Gastrocnemius medialis (tissue), 4 donors: ENCODE results near the gene MEG3. TPM values are rescaled to one million over a fixed set of nuclear protein-coding genes. Genes with fewer than 3 reads are reported as not detected.

ENCODE experiments used
- ATAC-seq, 2 donors: fragments of 150-250 bp; one replicate each; pipeline ENCODE4 v1.9.1; 2016
- DNase-seq, 2 donors: peaks; one replicate each; pipeline ENCODE4 v3.0.0-alpha.2; 2019
- H3K27ac ChIP-seq, 4 donors: fragments of 200-600 bp; sonication (generic); 1 replicate in 1 of 4; 2 replicates in 3 of 4; pipeline ENCODE4 v1.5.1; 2016 to 2018; ENCODE audit warnings: mild to moderate bottlenecking in 2 of 4, moderate library complexity in 1 of 4
- H3K27me3 ChIP-seq, 3 donors: fragments of 200-600 bp; sonication (generic) in 2 of 3; 1 replicate in 1 of 3; 2 replicates in 2 of 3; pipeline versions ENCODE4 v1.5.1 to v1.6.0; 2016 to 2019; ENCODE audit warnings: mild to moderate bottlenecking in 1 of 3, moderate library complexity in 1 of 3
- H3K36me3 ChIP-seq, 2 donors: fragments of 200-600 bp; sonication (generic) in 1 of 2; one replicate each; pipeline ENCODE4 v1.5.1; 2017 to 2018
- H3K4me1 ChIP-seq, 2 donors: fragments of 200-600 bp; sonication (generic) in 1 of 2; one replicate each; pipeline ENCODE4 v1.5.1; 2016 to 2017; ENCODE audit warnings: mild to moderate bottlenecking in 2 of 2
- H3K4me3 ChIP-seq, 4 donors: fragments of 200-600 bp; sonication (generic) in 3 of 4; 1 replicate in 1 of 4; 2 replicates in 3 of 4; pipeline ENCODE4 v1.5.1; 2016 to 2019; ENCODE audit warnings: mild to moderate bottlenecking in 2 of 4
- H3K9me3 ChIP-seq, 3 donors: fragments of 200-600 bp; sonication (generic) in 2 of 3; 1 replicate in 1 of 3; 2 replicates in 2 of 3; pipeline ENCODE4 v1.5.1; 2016 to 2019
- POLR2A ChIP-seq, 2 donors: fragments of 450-650 bp; IDR thresholded peaks; one replicate each; pipeline ENCODE4 v1.6.1; 2017; ENCODE audit warnings: antibody characterized with exemption in 2 of 2, mild to moderate bottlenecking in 2 of 2, moderate library complexity in 2 of 2
- in situ Hi-C, 4 donors: fragments of 200-750 bp; cut with MboI; loops; one replicate each; pipeline versions ENCODE4 v1.15.0 to v1.8.0; 2017; ENCODE audit warnings: low sequenced_read_pairs in 4 of 4
- intact Hi-C: fragments of 100-400 bp; cut with DNase I; formaldehyde crosslinking; loops from one replicate; pipeline ENCODE4 v1.15.1; 2023; ENCODE audit warnings: low total_unique reads
- total RNA-seq, 4 donors: library from RNA; depleted of rRNA; stranded (reverse); fragments of >200 nt; gene quantifications; one replicate each; pipeline versions ENCODE4 v1.1.0 to v1.2.3, GENCODE V29; 2016
- TF ChIP-seq, protein P1 (sequence below), 5 experiments: fragments of 450-650 bp in 3 of 5; fragments of 200-600 bp in 2 of 5; sonication (generic) in 2 of 5; IDR thresholded peaks in 4 of 5; conservative IDR thresholded peaks in 1 of 5; 1 replicate in 4 of 5; 2 replicates in 1 of 5; pipeline ENCODE4 v1.5.1; 2016 to 2019; ENCODE audit warnings: antibody characterized with exemption in 5 of 5, mild to moderate bottlenecking in 3 of 5, moderate library complexity in 3 of 5

Gene MEG3
- total RNA-seq, 4 donors from 2014 or later, result 2.7 to 30.7 (median 5.2) TPM

DNA sequence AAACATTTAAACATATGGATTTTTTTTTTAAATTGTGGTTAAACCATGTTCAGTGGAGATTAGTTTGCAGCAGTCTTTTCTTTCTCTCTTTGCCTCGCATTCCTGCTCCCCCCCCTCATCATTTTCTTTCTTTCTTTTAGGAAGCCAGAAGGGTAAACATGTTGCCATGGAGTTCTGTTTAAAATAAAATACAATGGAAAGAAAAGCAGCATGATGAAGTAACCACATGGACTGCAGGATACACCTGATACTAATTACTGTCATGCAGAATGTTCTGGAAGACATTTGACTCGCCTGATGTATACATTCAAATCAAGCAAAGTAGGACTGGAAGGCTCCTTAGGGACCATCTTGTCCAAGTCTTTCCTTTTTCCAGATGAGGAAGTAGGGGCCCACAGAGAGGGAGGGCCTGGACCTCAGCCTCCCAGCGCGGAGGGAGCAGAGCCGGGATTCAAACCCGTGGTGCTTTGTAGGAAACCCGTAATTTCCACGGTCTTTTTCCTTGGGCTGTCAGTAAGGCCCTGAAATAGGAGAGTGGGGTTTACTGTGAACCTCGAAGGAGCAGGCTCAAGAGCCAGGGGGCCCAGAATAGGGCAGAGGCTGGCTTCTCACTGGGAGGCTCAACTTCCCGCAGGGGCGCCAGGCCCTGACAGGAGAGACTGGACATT lies 2.4 kb upstream of the MEG3 start:
- H3K9me3 ChIP-seq, result no peaks in the 10 kb centered on the region
- ATAC-seq (no peak), DNase-seq (no peak)
- TF ChIP-seq POLR2A (IDR thresholded peaks at IDR 0.05), result no peak
- TF ChIP-seq, protein P1, sequence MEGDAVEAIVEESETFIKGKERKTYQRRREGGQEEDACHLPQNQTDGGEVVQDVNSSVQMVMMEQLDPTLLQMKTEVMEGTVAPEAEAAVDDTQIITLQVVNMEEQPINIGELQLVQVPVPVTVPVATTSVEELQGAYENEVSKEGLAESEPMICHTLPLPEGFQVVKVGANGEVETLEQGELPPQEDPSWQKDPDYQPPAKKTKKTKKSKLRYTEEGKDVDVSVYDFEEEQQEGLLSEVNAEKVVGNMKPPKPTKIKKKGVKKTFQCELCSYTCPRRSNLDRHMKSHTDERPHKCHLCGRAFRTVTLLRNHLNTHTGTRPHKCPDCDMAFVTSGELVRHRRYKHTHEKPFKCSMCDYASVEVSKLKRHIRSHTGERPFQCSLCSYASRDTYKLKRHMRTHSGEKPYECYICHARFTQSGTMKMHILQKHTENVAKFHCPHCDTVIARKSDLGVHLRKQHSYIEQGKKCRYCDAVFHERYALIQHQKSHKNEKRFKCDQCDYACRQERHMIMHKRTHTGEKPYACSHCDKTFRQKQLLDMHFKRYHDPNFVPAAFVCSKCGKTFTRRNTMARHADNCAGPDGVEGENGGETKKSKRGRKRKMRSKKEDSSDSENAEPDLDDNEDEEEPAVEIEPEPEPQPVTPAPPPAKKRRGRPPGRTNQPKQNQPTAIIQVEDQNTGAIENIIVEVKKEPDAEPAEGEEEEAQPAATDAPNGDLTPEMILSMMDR (IDR thresholded peaks at IDR 0.05 in 4 of 5, conservative IDR thresholded peaks at IDR 0.05 in 1 of 5), result no peak
- in situ Hi-C loops, result no loop called here
- H3K27ac ChIP-seq, result no peak overlapping the region
- H3K4me1 ChIP-seq, result no peaks in the 10 kb centered on the region
- intact Hi-C loops, result loop anchor here (10.0 kb wide), 1 partner anchor 159 kb away; no protein-coding TSS in a partner anchor
- H3K36me3 ChIP-seq, result no peaks in the 10 kb centered on the region
- H3K4me3 ChIP-seq, result no peak overlapping the region
- peaks cover 19 to 37% (median 34%) of the 10 kb centered on the region in 3 donors for H3K27me3 ChIP-seq

DNA sequence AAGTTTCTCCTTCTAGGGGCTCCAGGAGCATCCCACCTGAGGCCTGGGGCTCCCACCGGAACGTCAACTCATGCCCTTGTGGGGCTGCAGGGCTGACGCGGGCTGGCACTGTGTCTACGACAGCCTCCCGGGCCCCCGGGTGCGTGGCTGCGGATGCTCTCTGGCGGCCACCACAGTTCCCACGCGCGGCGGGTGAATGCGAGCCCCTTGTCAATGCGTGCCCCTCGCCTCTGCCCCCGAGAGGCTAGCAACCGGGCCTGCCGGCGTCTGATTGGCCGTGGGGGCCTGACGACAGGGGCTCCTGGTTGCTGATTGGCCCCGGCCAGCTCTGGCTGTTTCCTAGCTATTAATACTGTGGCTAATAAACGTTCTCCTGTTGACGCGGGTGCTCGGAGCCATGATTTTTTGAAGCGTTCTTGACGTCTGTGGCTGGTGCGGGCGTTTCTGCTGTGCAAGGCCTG lies 1.8 kb upstream of the MEG3 start:
- H3K4me1 ChIP-seq, result no peaks in the 10 kb centered on the region
- H3K27ac ChIP-seq, result no peak overlapping the region
- intact Hi-C loops (loop anchor here (10.0 kb wide), 1 partner anchor 159 kb away; no protein-coding TSS in a partner anchor), in situ Hi-C loops (no loop called here)
- no peak overlapping the region for H3K4me3 ChIP-seq
- peak; percentile 41 to 59 for ATAC-seq
- no peaks in the 10 kb centered on the region for H3K36me3 ChIP-seq
- H3K9me3 ChIP-seq, result no peaks in the 10 kb centered on the region
- TF ChIP-seq, protein P1 (IDR thresholded peaks at IDR 0.05 in 4 of 5, conservative IDR thresholded peaks at IDR 0.05 in 1 of 5), result no peak
- TF ChIP-seq POLR2A (IDR thresholded peaks at IDR 0.05), result no peak
- peaks cover 23 to 42% (median 40%) of the 10 kb centered on the region in 3 donors for H3K27me3 ChIP-seq
- peak in 1 of 2 donors; percentile 37 for DNase-seq

DNA sequence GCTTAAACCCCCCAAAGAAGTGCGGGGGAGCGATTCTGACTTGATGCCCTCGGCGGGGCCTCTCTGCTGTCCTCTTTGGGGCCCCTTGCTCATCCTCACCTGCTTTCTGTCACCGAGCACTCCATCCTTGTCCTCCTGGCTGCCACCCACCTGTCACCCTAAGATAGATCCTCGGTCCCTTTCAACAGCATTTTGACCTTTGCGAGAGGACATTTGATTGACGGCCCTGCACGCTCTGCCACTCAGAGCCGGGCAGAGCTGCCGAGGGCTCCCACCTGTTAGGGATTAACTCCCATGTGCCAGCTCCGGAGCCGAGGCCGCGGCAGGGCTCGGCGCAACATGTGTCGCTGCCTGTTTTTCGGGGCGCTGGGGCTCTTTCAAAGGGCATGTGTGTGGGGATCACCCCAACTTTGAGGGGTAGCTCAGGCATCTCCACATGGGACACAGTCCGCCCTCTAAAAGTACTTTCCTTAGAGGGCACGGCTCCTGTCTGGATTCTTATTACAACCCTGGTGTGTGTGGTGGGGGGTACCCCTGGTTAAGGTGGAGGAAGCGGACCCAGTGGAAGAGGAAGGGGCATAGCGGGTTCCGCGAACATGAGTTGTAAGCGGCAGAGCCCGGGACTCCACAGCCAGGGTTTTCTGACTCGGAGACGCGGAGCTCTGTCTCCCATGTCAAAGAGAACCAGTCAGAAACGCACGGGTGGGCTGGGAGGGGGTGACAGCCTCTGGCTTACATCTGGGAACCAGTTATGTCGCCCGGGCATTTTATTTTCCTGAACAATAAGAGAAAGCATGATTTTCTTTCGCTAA lies 811 bp upstream of the MEG3 start:
- H3K27me3 ChIP-seq, result peaks cover 23 to 42% (median 42%) of the 10 kb centered on the region in 3 donors
- DNase-seq, result no peak
- intact Hi-C loops (loop anchor here (10.0 kb wide), 1 partner anchor 160 kb away; no protein-coding TSS in a partner anchor), in situ Hi-C loops (no loop called here)
- H3K9me3 ChIP-seq, result no peaks in the 10 kb centered on the region
- no peak for ATAC-seq
- TF ChIP-seq POLR2A (IDR thresholded peaks at IDR 0.05), result no peak
- TF ChIP-seq, protein P1 (IDR thresholded peaks at IDR 0.05 in 4 of 5, conservative IDR thresholded peaks at IDR 0.05 in 1 of 5), result no peak
- H3K27ac ChIP-seq, result no peak overlapping the region
- no peaks in the 10 kb centered on the region for H3K36me3 ChIP-seq
- H3K4me3 ChIP-seq, result peak overlapping the region in 1 of 4 donors; percentile 42
- no peaks in the 10 kb centered on the region for H3K4me1 ChIP-seq

DNA sequence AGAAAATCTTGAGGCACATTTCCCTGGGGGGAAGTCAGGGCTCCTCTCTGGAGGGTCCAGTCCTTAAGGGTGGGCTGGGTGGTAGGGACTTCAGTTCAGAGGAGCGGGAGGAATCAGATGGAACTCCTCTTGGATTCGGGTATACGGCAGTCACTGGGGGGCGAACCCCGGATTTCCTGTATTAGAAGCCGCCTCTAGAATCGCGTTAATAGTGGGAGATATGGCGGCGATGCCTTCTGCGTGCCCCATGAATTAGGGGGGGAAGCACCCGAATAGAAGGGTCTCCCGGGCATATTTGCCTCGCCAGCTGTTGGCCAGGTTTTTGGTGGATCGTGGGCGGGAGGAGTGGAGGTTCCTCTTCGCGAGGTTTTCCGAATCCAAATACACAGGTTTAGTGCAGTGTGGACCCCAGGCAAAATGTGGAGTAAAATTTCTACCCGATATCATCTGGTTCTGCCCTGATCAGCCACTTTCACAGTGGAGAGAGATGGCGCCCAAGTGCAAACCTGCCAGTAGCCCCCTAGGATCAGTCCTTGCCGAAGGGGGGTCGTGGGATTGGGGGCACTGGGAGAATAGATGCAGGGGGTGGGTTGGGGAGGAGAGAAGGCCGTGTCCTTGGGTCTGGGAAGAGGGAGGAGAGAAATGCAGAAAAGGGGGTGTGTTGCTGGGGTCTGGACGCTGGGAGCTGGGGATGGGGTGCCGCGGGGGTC lies 628 bp downstream of the MEG3 start:
- in situ Hi-C loops (no loop called here), intact Hi-C loops (loop anchor here (10.0 kb wide), 1 partner anchor 162 kb away; no protein-coding TSS in a partner anchor)
- peaks cover 23 to 42% (median 42%) of the 10 kb centered on the region in 3 donors for H3K27me3 ChIP-seq
- H3K9me3 ChIP-seq, result no peaks in the 10 kb centered on the region
- H3K27ac ChIP-seq, result peak overlapping the region in 2 of 4 donors; percentile 31 to 41
- TF ChIP-seq, protein P1 (IDR thresholded peaks at IDR 0.05 in 4 of 5, conservative IDR thresholded peaks at IDR 0.05 in 1 of 5), result no peak
- TF ChIP-seq POLR2A (IDR thresholded peaks at IDR 0.05), result no peak
- no peaks in the 10 kb centered on the region for H3K36me3 ChIP-seq
- peak overlapping the region in 3 of 4 donors; percentile 21 to 42 (median 36) for H3K4me3 ChIP-seq
- ATAC-seq (no peak), DNase-seq (no peak)
- H3K4me1 ChIP-seq, result no peaks in the 10 kb centered on the region
